Pulmonary artery endothelial cell (primary cell): ENCODE results near the gene OR5AU1. TPM values are rescaled to one million over a fixed set of nuclear protein-coding genes. Genes with fewer than 3 reads are reported as not detected.

Experiments
- DNase-seq: peaks from one replicate; pipeline ENCODE4 v3.0.0-alpha.2; 2011; ENCODE audit warnings: low read depth, low spot score
- total RNA-seq: library from RNA; depleted of rRNA; stranded (reverse); fragments of >200 nt; gene quantifications from 2 replicates; pipeline ENCODE4 v1.2.3, GENCODE V29; 2014

The OR5AU1 gene
- not detected in 2 replicates for total RNA-seq

DNA sequence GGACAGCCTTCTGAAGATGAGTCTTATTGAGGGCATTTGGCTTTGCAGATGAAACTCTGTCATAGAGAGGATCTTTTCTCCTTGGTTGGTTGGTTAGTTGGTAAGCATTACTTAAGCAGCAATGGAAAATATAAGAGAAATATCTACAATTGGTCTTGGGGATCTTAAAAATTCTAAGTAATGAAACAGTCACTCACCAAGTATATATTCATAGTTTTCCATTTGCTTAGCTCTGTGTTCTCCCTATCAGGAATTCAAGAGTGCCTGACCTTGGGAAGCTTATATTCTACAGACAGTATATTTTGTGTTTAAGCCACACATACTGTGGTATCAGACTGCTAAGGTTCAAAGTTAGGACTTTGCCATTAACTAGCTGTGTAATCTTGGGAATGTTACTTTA, at the start of gene OR5AU1:
OR5AU1 (minus strand) TSS at position 101 of the 400 bp plus-strand sequence. CDS start 191 bp downstream, outside the sequence.
- DNase-seq: no peak

DNA sequence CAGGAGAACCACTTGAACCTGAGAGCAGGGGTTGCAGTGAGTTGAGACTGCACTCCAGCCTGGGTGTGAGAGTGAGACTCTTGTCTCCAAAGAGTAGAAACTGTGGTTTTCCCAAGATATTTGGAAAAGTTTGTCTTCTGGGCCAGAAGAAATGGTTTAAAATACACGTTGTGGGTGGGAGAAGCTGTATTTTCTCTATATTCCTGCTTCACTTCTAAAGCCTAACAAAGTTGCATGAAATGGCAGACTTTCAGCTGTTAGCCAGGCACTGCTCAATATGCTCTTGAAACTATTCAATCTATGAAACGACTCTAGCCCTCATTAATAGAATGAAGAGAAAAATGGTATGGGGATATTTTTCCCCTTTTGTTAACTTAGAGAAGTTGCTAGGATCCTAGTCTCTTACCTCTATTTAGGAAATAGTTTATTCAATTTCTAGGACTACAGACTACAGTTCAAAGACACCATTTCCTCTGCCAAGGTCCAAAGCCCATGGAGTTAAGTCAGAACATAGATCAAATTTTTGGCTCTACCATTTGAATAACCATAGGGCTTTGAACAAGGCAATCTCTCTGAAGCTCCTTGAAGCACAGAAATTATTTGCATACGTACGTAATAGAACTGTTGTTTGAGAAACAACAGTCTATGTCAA, 49.3 kb upstream of the OR5AU1 start:
- DNase-seq: no peak

DNA sequence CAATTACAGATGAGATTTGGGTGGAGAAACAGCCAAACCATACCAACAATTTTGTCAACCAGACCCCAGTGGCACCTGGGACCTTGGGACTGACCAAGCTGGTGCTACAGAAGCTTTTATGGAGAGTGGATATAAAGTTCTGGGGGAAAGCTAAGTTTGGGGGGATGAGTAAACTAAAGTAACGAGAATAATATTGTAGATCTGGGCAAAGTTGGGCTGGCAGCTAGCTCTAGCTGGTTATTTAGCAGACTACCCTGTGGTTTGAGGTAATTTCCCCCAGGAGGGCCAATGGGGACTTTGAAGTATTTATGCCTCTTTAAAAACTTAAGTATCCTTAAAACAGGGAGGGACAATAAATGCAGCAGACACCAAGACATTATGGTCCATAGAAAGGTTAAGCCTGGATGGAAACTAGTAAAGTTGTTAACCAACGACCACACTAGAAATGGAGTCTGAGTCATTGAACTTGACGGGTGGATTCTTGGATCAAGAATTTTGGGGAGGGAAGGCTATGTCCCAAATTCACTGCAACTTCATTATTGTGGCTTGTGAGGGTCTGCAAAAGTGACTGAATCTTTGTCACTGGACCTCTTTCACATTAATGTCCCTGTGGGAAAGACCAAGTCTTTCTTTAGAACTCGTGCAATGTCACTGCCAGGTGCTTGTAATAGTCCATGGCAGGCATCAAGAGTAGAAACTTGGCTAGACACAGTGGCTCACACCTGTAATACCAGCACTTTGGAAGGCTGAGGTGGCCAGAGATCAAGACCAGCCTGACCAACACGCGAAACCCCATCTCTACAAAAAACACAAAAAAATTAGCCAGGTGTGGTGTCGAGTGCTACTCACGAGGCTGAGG, 48.5 kb upstream of the OR5AU1 start:
- no peak for DNase-seq

DNA sequence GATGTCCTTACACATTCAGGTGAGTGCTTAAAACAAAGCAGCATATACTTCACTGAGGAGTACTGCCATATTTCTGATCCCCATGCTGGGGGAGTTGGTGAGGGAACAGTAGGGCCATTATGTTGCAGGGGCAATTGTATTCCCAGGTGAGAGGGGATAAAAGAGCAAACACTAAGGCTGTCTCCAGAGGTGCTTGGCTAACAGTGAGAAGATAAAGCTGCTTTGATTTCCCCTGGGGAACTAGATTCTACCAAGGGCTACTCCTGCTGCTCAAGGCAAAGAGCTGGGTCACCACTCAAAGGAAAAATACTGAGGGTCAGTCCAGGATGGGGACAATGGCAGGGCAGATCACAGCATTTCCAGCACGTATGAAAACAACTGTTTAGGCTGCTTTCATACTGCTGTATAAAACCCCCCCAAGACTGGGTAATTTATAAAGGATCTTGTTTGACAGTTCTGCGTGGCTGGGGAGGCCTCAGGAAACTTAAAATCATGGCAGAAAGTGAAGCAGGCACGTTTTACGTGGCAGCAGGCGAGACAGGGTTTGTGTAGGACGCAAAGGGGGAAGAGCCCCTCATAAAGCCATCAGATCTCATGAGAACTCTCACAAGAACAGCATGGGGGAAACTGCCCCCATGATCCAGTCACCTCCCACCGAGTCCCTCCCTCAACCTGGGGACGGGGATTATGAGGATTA, 47.8 kb upstream of the OR5AU1 start:
- DNase-seq: no peak

DNA sequence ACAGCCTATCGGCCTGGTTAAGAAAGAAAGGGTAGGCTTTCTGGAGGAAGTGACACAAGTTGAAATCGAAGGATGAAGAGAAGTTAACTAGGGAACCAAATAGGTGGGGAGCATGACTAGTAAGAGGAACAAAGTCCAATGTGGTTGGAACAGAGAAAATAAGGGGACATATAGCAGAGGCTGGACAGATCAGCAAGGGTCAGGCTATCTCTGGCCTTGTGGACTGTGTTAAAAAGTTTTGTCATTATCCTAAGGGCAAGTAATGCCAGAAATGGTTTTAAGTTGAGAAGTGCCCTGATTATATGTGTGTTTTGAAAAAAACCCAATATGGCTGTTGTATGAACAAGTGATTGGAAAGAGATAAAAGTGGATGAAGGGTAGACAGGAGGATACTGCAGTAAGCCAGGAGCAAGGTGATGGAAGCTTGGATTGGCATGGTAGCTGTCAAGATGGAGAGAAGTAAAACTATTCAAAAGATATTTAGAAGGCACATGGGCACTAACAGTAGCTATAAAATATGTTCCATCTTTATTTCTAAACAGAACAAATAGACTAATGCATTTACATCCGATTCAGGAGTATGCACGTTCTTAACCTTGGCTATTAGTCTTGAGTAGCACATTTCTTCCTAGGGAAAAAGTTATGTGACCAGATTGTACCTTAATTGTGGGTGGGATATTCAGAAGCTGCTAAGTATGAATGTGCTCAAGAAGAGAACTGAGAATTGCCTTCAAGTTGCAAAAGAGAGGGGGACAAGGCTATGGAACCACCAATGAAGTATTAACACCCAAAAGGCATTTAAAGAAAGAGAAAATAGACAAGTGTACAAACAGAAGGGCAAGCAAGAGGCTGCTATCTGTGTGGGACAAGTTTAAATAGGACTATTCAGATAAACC, 46.8 kb upstream of the OR5AU1 start:
- no peak for DNase-seq

DNA sequence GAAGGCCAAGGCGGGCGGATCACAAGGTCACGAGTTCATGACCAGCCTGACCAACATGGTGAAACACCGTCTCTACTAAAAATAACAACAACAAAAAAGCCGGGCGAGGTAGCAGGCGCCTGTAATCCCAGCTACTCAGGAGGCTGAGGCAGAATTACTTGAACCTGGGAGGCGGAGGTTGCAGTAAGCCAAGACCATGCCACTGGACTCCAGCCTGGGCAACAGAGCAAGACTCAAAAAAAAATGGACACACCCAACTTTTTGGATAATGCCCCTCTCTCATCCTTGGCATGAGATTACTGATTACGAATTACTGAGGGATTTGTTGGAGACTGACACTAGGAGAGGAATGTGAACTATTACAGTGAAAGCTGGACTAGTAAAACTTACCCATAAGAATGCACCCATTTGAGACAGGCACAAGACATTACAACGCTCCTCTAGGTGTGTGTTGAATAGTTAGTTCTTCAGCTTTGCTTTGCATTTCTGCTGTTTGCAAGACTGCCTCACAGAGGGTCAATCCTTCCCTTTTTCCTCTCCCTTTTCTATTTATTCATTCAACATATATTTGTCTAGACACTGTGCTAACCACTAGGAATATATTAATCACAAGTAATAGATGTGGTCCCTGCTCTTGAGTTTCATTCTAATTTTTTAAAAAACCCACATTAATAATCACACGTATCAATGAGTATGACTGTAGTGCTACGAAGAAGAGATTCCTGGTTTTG, 46.0 kb upstream of the OR5AU1 start:
- DNase-seq: no peak

DNA sequence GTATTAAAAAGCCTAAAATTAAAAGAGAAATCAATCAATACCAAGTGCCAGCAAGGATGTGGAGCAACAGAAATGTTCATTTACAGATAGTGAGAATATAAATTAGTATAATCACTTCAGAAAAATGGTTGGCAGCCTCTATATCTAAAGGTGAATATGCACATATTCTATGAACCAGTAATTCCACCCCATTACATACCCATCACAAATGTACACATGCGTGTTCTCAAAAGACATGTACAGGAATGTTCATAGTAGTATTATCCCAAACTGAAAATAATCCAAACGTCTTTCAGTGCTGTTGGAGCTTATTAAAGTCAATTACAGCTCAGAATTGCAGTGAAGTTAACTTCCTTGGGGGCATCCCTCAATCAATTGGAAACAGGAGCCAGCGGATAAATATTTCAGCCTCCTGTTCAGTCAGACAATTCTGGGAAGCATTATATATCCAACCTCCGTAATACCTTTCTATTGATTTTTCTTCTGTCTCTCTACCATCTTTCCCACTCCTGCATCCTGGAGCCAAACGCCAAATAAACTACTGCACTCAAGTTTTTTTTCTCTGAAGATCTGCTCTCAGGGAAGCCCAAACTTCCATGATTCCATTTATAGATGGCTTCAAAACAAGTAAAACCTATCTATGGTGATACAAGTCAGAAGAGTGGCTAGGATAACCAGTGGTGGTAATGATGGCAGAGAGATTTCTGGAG, 45.0 kb upstream of the OR5AU1 start:
- DNase-seq: no peak

DNA sequence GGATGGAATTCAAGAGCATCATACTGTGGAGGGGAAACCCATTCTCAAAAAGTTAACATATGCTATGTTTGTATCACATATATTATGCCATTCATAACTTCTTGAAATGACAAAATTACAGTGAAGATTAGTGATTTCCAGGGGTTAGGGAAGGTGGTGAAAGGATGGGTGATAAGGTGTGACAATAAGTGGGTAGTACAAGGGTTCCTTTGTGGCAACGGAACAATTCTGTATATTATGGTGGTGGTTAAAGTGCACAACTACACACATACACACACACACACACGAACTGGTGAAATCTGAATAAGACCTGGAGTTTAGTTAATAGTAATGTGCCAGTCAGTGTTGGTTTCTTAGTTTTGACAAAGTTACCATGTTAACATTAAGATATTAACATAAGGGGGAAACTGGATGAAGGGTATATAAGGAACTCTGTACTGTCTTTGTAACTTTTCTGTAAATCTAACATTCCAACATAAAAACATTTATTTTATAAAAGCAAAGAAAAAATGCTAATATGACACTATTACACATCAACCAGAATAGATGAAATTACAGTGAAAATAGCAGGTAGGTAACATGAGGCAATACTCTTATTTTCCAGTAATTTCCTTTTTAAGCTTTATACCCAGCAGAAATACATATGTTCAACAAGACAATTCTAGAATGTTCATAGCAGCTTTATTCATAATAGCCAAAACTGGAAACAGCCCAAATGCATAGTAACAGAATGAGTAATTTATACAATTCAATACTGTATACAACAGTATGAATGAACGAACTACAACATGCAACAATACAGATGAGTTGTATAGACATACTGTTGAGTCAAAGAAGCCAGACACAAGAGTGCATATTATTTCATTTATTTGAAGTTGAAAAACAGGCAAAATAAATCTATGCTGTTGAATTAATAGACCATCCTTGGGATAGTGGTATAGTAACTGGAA, 44.0 kb upstream of the OR5AU1 start:
- DNase-seq: no peak

DNA sequence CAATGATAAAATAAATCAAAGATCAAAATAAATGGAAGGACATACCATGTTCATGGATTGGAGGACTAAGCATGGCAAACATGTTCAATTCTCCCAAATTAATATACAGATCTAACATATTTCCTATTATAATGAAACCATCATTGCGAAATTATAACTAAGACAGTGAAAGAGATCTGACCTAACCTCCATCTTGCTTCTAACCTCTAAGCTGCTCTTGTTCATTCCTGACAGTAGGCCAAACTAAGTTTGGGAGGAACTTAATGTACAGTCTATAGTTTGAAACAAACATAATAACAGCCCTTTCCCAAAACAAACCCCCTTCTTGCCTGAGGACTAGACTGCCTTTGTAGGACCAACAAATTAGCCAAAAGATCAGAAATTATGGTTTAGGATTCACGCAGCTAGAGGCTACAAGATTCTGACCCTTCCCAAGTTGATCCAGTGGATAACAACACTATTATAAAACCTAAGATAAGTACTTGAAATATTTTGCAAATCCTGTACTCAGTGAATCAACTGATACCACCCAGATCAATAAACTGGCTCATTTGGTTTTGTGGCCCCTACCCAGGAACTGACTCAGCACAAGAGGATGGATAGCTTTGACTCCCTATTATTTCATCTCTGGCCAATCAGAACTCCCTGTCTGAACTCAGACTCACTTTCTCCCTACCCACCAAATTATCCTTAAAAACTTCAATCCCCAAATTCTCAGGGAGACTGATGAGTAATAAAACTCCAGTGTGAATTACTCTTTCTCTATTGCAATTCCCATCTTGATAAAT, 41.7 kb upstream of the OR5AU1 start:
- no peak for DNase-seq

DNA sequence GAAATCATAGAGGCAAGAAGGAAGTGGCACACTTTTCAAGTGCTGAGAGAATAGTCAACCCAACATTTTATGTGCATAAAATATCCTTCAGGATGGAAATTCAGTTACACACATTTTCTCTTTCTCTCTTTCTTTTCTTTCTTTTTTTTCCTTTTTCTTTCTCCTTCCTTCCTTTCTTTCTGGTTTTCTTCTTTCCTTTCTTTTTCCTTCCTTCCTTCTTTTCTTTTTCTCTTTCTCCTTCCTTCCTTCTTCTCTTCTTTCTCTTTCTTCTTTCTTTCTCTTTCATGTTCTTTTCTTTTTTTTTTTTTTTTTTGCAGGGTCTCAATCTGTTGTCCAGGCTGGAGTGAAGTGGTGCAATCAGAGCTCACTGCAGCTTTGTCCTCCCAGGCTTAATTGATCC, 38.7 kb upstream of the OR5AU1 start:
- no peak for DNase-seq

DNA sequence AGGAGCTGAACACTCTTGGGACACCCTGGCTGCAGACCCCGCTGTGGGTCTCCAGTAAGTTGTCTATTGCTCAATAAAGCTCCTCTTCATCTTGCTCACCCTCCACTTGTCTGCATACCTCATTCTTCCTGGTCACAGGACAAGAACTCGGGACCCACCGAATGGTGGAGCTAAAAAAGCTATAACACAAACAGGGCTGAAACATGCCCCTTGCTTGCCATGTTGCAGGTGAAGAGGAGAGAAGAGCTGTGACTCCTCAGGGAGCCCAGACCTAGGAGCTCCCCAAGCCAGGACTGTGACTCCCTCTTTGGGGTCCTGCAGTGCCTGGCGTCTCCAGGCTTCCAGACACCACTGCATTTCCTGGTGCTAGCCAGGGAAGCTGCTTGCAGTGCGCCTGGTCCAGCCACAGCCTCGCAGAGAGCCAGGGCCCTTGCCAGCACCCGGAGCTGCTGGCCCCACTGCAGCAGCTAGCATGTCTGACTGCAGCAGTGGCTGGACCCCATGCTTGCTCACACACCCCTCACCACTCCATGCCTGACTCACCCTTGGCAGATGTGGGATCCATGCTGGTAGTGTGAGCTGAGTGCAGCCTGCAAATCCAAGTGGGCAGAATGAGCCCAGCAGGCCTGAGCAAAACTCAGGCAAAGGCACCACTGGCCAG, 37.1 kb upstream of the OR5AU1 start:
- no peak for DNase-seq

DNA sequence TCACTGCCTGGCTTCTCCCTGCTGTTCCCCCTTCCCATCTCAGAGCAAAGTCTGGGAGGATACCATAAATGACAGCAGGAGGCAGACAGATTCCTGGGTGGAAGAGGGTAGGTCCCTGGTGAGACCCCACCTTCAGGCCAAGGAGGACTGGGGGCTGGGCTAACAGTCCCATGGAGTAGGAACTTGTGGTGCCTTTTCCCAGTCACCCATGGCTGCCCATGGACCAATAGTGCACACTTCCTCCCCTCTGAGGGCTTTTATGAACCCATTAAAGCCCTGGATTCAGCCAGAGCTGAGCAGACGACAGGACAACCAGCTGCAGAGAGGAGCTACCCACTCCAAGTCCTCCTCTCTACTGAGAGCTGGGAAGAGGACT, 36.6 kb upstream of the OR5AU1 start:
- no peak for DNase-seq

DNA sequence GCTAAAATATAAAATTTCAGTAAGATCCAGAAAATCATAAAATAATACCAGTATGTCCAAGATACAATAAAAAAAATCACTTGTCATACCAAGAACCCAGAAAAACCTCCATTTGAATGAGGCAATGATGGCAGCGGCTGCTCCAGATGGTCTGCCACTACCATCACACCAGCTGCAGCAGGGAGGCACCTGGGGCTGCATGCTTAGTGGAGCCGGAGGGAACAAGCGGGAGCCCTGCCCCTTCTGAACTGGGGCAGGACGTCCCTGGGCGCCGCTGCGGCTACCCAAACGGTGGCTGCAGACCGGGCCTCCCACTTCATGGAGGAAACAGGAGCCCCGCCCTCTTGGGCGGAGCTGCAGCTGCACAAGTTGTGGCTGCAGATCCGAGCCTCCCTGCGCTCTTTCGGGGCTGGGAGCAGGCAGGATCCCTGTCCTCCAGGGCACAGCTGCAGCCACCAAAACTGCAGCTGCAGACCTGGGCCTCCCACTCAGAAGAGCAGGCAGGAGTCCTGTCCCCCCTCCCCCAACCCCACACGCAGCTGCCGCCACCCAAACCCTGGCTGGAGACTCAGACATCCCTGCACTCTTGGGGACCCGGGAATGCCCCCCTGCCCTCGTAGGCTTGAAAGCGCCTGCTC, 36.1 kb upstream of the OR5AU1 start:
- DNase-seq: no peak

DNA sequence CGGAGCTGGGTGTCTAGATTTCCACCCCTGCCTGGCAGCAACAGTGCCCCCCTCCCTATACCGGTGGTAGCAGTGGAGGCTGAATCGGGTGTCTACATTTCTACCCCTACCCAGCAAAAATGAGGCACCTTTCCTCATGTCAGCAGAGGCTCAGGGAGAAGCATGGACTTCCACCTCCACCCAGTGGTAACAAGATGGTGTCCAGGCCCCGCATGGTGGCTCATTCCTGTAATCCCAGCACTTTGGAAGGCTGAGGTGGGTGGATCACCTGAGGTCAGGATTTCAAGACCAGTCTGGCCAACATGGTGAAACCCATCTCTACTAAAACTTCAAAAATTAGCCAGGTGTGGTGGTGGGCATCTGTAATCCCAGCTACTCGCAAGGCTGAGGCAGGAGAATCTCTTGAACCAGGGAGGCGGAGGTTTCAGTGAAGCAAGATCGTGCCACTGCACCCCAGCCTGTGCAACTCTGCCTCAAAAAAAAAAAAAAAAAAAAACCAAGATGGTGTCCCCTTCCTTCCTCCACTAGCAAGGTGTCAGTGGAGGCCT, 35.5 kb upstream of the OR5AU1 start:
- DNase-seq: no peak

DNA sequence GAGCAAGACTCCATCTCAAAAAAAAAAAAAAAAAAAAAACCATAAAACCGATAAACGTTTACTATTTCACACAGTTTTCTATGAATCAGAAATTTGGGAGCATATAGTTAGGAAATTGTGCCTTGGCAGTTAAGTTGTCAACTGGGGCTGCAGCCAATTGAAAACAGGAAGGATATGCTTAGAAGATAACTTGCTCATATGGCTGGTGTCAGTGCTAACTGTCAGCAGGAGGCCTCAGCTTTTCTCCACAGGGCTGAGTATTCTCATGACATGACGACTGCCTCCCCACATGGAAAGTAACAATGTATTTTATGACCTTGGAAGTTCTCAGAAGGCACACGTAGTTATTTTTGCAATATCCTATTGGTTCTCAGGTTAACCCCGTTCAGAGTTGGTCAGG, 29.6 kb upstream of the OR5AU1 start:
- no peak for DNase-seq

DNA sequence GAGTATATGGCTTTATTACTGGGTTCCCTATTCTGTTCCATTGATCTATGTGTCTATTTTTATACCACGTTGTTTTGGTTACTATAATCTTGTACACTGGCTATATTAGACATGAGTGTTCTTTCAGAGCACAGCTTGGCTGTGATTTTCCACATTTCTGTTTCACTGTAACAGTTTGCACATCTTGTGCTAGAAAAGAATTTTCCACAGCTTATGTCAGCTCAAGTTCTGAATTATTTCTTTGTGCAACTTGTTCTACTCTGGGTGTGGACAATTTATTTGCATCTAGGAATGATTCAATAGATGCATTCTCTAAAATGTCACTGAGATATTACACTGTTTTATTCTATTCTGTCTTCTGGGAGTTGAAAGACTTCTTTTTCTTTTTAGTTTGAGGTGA, 28.4 kb upstream of the OR5AU1 start:
- no peak for DNase-seq

DNA sequence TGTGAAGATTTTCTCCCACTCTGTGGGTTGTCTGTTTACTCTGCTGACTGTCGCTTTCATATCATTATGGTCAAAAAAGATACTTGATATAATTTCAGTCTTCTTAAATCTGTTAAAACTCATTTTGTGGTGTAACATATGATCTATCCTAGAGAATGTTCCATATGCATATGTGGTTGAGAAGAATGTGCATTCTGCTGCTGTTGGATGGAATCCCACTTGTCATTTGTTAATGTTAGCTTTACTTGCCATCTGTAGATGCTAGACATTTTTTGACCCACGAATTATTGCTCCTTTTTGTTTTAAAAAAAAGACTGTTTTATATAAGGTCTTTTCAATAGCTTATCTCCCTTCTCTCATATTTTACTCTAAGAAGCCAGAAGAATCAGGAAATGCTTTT, 26.3 kb upstream of the OR5AU1 start:
- no peak for DNase-seq
